HG02973 (cell line): ENCODE measurements around the gene DRC1.
"Not testable (repeated sequence)": the region's sequence is repeated elsewhere in the genome, so short reads cannot be mapped to it uniquely, and the experiment has no call there.

Experiments
- ATAC-seq: cut with Tn5 transposase; IDR thresholded peaks from one replicate; pipeline ENCODE4 v1.9.1; 2021; ENCODE audit warnings: moderate library complexity; ENCODE audit not compliant: unreplicated experiment

Gene DRC1

DNA sequence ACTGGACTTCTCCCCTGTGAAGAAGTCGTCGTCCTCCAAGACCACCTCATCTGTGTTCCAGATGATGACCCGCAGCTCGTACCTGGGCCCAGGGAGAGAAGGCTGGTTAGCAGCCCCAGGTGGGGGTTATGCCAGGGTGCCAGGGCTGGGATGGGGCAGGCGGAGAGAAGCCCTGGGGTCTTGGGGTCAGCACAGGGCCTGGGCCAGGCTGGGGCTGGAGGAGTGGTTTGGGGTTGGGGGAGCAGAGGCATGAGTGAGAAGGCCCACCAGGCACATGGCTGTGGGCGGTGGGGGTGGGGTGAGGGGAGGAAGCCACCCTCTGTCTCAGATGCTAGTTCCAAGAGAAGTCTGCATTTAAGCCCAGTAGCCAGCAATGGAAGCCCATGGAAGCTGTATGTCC is 60.4 kb downstream of the DRC1 start:
- no peak for ATAC-seq

- ATAC-seq, result no peak
Observed at GRCh38 chr2:26462511-26463243, 61.0 kb downstream of the DRC1 start.

DNA sequence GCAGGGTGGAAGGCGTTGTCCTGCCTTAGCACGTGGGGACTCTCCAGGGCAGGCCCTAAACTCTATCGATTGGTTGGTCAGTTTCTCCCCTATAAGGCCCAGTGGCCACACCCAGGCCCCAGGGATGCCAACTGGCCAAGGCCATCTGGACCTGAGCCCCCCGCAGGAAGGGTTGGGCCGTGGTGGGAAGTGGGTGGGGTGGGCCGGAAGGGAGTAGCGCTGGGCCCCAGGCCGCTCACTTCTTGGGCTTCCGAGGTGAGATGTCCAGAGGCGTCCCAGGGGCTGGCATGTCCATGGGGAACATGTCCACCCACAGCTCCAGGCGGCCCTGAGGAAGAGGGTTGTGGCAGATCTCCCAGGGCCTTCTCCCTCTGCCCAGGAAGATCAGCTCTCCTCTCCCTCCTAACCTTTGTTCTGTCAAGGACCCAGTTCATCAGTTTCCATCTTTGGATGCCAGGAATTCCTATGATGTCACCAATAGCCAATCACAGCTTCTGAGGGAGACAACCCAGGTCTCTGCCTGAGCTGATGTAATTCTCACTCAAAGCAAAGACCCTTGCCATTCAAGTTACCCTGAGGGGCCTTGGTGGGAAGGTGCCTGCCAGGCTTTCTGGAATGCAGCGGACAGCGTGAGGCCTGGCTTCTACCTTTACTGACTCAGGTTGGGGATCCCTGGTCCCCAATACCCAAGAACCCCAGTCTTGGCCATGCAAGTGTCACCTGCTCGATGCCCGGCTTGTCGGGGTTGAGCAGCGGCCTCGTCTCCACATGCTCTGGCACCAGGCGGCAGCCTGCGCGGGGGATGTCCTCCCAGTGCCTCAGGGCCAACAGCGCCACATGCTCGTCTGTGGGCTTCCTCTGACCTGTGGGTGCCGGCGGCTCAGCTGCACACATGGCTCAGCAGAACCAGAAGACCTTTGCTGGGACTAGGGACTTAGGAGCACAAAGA is 61.8 kb downstream of the DRC1 start:
- ATAC-seq, result no peak

GRCh38 chr2:26464390-26465265 is 62.9 kb downstream of the DRC1 start:
- no peak for ATAC-seq

GRCh38 chr2:26465266-26465925 is 63.7 kb downstream of the DRC1 start:
- no peak for ATAC-seq

GRCh38 chr2:26465981-26466471 is 64.3 kb downstream of the DRC1 start:
- ATAC-seq, result no peak

- ATAC-seq, result no peak
Observed at GRCh38 chr2:26466662-26467310, 65.1 kb downstream of the DRC1 start.

- not testable (repeated sequence) for ATAC-seq
Observed at GRCh38 chr2:26468544-26468943, 66.8 kb downstream of the DRC1 start.

GRCh38 chr2:26469092-26469710 is 67.5 kb downstream of the DRC1 start:
- ATAC-seq, result no peak

DNA sequence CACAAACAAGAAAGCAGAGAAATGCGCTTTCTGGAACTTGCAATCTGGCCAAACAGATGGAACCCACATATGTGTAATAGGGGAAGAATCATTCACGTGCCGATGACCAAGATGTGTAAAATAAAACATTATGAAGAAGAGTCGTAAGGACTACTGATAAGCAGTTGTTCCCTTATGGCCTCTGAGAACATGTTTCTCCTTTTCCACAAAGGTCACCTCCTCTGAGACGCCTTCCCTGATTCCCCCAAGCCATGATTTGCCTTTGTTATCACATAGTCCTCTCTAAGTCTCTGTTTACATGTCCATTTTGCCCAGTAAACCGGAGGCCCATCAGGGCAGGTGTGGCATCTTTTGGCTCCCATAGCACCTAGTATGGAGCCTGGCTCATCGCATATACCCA is 68.2 kb downstream of the DRC1 start:
- ATAC-seq, result no peak

GRCh38 chr2:26470601-26471260 is 69.0 kb downstream of the DRC1 start:
- no peak for ATAC-seq

DNA sequence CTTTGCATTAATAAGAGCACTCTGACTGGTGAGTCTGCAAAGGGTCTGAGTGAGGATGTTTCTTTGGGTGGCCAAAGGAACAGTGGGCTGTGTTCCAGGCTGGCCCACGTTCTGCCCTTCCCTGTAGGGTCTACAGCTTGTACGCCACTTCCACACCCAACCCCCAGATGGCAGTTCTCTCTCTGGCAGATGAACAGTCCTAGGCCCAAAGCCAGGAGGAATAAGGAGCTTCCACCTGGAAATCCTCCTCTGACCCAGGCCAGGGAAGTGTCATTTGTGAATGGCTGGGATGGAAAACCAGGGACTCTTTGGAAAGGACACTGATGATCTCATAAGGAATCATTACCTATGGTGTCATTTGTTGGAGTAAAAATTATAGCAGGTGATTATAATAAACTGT is 69.6 kb downstream of the DRC1 start:
- ATAC-seq, result no peak

DNA sequence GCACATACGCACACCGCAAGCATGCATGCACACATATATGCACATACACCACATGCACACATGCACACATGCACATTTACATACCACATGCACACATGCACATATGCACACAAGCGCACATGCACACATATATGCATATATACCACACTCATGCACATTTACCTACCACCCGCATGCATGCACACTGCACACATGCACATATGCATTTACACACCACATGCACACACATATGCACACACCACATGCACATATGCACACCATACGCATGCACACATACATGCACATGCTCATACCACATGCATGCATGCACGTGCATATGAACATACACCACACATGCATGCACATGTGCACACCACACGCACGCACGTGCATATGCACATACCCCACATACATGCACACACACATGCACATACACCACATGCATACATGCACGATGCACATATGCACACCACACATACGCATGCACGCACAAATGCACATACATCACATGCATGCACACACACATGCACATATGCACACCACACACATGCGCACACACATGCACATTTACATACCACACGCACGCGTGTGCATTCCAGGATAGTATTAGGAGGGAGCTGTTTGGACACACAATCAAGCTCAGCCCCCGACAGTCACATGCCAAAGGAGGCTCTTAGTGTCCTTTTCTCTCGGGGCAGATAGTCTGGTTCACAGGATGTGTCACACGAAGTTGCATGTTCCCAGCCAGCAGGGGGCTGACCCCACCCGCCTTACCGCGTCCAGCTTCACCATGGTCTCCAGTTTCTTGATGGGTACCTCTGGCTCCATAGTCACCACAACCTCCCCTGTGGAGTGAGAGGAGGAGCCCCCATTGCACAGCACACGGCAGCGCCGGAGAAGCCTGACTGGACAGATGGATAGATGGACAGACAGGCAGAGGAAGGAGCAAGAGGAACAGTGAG is 70.3 kb downstream of the DRC1 start:
- no peak for ATAC-seq

DNA sequence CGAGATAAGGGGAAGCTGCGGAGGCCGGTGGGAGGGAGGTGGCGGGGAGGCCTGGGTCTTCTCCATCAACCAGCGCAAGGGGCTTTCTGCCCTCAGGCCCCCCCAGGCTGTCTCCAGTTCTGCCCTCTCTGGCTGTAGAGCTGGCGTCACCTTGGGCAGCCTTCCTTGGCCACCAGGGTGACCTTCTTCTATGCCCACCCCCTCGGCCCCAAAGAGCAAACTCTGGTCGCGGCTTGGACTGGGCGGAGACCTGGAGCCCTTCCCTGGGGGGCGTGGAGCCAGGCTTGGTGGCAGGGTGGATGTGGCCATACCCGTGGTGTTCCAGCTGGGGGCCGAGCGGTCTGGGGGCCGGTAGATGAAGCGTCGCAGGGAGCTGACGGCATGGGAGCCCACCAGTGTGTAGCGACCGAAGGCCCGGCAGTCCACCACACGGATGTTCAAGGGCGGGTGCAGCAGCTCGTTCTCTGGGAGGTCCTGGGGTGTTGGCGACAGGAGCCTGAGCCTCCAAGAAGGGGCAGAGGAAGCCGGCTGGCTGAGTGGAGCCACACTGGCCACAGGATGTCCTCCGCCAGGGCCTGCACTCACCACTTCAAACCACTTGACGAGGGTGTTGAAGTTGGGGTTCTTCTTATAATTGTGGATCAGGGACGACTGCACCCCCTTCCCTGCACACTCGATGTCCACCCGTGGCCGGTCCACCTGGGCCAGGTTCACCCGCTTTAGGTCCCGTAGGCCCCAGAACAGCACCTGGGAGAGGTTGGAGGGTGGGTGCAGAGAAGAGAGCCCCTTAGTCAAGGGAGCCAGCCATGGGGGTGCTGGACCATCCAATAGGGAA is 71.3 kb downstream of the DRC1 start:
- no peak for ATAC-seq

- no peak for ATAC-seq
Observed at GRCh38 chr2:26473796-26474195, 72.1 kb downstream of the DRC1 start.

- no peak for ATAC-seq
Observed at GRCh38 chr2:26474261-26474785, 72.6 kb downstream of the DRC1 start.

DNA sequence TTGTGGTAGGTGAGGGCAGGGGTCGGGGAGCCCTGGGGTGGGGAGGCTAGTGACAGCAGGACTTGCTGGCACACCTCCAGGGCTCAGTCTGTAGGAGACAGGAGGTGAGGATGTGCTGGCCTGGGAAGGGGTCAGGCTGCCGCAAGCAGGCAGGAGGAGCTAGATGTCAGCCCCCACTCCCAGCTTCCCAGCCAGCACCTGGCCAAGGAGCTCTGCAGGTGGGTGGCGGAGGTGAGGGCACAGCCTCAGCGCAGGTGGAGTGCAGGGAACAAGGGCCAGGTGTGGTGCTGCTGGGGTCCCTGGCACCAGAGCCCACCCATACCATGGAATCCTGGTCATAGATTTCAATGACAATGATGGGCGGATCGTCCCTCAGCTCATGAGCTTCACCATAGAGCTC is 73.3 kb downstream of the DRC1 start:
- ATAC-seq, result no peak
